ENCODE data around the gene VSTM2A. TPM values are rescaled to one million over a fixed set of nuclear protein-coding genes. Genes with fewer than 3 reads are reported as not detected.
"Not testable (repeated sequence)": the region's sequence is repeated elsewhere in the genome, so short reads cannot be mapped to it uniquely, and the experiment has no call there.

The VSTM2A gene
- total RNA-seq (2014; rRNA removed; shearing (Covaris generic)): 0.23 TPM in 1 of 2 replicates, not detected in the other

- peak; percentile 79 for DNase-seq (ENCODE audit: low read depth)
Measured at GRCh38 chr7:54541669-54542625, at the start of gene VSTM2A. TSS of gene VSTM2A (plus strand) at chr7:54542375. CDS start at chr7:54542731, 356 bp downstream.

- DNase-seq (ENCODE audit: low read depth): not testable (repeated sequence)
Measured at GRCh38 chr7:54504531-54504930, 37.6 kb upstream of the VSTM2A start.

GRCh38 chr7:54529568-54529967 is 12.6 kb upstream of the VSTM2A start:
- no peak for DNase-seq (ENCODE audit: low read depth)

GRCh38 chr7:54538122-54538521 is 4.1 kb upstream of the VSTM2A start:
- DNase-seq (ENCODE audit: low read depth): no peak

- DNase-seq (ENCODE audit: low read depth): peak; percentile 72
Measured at GRCh38 chr7:54543051-54543488, 895 bp downstream of the VSTM2A start.

- DNase-seq (ENCODE audit: low read depth): no peak
Measured at GRCh38 chr7:54544149-54544526, 2.0 kb downstream of the VSTM2A start.

GRCh38 chr7:54544527-54545240 is 2.5 kb downstream of the VSTM2A start:
- DNase-seq (ENCODE audit: low read depth): no peak

GRCh38 chr7:54545241-54545563 is 3.0 kb downstream of the VSTM2A start:
- DNase-seq (ENCODE audit: low read depth): no peak

GRCh38 chr7:54546081-54546985 is 4.2 kb downstream of the VSTM2A start:
- DNase-seq (ENCODE audit: low read depth): peak; percentile 86

GRCh38 chr7:54546986-54547314 is 4.8 kb downstream of the VSTM2A start:
- DNase-seq (ENCODE audit: low read depth): no peak

- DNase-seq (ENCODE audit: low read depth): no peak
Measured at GRCh38 chr7:54550471-54550870, 8.3 kb downstream of the VSTM2A start.

GRCh38 chr7:54556121-54556520 is 13.9 kb downstream of the VSTM2A start:
- DNase-seq (ENCODE audit: low read depth): no peak

GRCh38 chr7:54559401-54559800 is 17.2 kb downstream of the VSTM2A start:
- no peak for DNase-seq (ENCODE audit: low read depth)

- DNase-seq (ENCODE audit: low read depth): no peak
Measured at GRCh38 chr7:54560198-54560597, 18.0 kb downstream of the VSTM2A start.

GRCh38 chr7:54560723-54561122 is 18.5 kb downstream of the VSTM2A start:
- no peak for DNase-seq (ENCODE audit: low read depth)

- no peak for DNase-seq (ENCODE audit: low read depth)
Measured at GRCh38 chr7:54563329-54563916, 21.2 kb downstream of the VSTM2A start.

GRCh38 chr7:54565432-54565831 is 23.3 kb downstream of the VSTM2A start:
- no peak for DNase-seq (ENCODE audit: low read depth)

GRCh38 chr7:54581511-54581910 is 39.3 kb downstream of the VSTM2A start:
- peak; percentile 78 for DNase-seq (ENCODE audit: low read depth)

GRCh38 chr7:54591404-54592386 is 49.5 kb downstream of the VSTM2A start:
- no peak for DNase-seq (ENCODE audit: low read depth)

- DNase-seq (ENCODE audit: low read depth): no peak
Measured at GRCh38 chr7:54596747-54597146, 54.6 kb downstream of the VSTM2A start.
